NB4 (cell line): ENCODE measurements around the gene MRE11.
A peak's percentile ranks its signal among the peaks of the same experiment; 100 is the strongest.

Source experiments
- DNase-seq: peaks from one replicate; pipeline ENCODE4 v3.0.0; 2010; ENCODE audit warnings: low read depth
- H3K4me3 ChIP-seq: one replicate; pipeline ENCODE4 v1.5.1; 2011; ENCODE audit warnings: mild to moderate bottlenecking, low read depth, low read length, moderate library complexity
- MYC ChIP-seq: IDR thresholded peaks from 2 replicates; pipeline ENCODE4 v1.6.1; 2011; ENCODE audit warnings: low read depth, low read length
- POLR2A ChIP-seq: IDR thresholded peaks from 2 replicates; pipeline ENCODE4 v1.6.1; 2011; ENCODE audit warnings: mild to moderate bottlenecking; ENCODE audit not compliant: insufficient read length; ENCODE audit errors: extremely low read depth
- TF ChIP-seq, protein P1 (sequence below): IDR thresholded peaks from one replicate; pipeline ENCODE4 v1.5.1; 2012; ENCODE audit warnings: low read depth, low read length
- TF ChIP-seq, protein P2 (sequence below): IDR thresholded peaks from 2 replicates; pipeline ENCODE4 v1.6.1; 2011; ENCODE audit warnings: low read depth, low read length

MRE11 gene

DNA sequence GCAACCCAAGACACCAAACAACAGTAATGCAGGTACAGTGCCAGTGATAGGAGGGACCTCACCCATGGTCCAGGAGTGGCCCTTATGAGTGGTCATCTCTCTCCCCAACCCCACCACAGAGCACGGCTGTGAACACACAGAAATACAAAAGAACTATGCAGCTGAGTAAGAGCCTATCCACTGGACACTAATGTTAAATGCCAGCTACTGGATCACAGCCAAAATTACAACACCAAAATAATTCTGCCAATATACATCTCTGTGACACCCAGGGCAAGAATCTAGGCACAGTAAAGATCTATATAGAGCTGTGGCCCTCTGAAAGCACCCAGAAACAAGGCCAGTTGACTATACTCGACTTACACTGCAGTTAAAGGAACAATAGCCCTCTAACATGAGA lies 69.6 kb downstream of the MRE11 start:
- TF ChIP-seq MYC (no peak), POLR2A (no peak)
- TF ChIP-seq, protein P1, sequence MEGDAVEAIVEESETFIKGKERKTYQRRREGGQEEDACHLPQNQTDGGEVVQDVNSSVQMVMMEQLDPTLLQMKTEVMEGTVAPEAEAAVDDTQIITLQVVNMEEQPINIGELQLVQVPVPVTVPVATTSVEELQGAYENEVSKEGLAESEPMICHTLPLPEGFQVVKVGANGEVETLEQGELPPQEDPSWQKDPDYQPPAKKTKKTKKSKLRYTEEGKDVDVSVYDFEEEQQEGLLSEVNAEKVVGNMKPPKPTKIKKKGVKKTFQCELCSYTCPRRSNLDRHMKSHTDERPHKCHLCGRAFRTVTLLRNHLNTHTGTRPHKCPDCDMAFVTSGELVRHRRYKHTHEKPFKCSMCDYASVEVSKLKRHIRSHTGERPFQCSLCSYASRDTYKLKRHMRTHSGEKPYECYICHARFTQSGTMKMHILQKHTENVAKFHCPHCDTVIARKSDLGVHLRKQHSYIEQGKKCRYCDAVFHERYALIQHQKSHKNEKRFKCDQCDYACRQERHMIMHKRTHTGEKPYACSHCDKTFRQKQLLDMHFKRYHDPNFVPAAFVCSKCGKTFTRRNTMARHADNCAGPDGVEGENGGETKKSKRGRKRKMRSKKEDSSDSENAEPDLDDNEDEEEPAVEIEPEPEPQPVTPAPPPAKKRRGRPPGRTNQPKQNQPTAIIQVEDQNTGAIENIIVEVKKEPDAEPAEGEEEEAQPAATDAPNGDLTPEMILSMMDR, result no peak
- TF ChIP-seq, protein P2, sequence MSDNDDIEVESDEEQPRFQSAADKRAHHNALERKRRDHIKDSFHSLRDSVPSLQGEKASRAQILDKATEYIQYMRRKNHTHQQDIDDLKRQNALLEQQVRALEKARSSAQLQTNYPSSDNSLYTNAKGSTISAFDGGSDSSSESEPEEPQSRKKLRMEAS, result no peak
- no peak overlapping the region for H3K4me3 ChIP-seq
- no peak for DNase-seq

DNA sequence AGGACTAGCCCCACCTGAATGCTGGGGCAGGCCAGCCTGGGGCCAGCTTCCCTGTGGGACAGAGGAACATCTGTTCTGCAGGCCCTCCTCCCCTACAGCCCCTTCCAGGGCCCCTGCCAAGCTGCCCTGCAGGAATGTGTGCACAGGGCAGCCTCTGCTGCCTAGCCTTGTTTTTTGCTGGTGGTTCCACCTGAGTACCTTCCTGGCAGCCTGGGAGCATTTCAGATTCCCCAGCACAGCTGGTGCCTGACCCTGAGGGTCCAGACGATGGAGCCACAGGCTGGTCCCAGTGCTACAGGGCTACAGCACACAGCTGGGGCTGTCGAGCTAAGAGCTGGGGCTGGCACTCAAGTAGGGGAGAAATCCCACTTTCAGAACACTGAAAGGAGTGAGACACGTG lies 70.1 kb downstream of the MRE11 start:
- DNase-seq, result no peak
- TF ChIP-seq, protein P2, result no peak
- no peak for TF ChIP-seq MYC
- no peak for TF ChIP-seq POLR2A
- TF ChIP-seq, protein P1, result no peak

DNA sequence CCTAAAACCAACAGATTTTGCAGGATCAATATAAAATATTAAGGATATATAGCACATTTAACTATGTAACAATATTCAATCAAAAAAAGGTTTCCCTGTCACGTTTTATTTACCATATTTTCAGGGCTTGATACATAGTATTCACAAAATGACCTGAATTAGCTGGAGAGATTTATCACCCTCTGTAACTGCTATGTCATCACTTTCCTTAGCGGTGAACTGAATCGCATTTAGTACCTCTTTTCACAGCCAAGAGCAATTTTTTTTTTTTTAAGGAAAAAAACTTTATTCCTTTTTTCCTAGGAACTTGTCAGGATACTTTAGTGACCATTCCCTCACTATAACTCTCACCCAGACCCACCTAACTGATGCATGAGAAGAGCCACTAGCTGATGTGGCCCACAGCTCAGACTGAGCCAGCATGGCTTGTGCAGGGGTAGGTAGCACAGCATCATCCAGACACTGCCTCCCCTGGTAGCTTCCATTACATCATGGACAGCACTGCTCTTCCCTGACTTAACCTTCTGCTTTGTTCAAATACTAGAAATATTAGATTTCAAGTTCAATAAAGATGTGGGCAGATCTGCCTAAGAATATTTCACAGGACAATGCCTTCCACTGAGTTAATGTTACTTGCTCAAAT lies 75.4 kb downstream of the MRE11 start:
- TF ChIP-seq POLR2A, result no peak
- TF ChIP-seq, protein P2, result no peak
- TF ChIP-seq, protein P1, result no peak
- no peak for TF ChIP-seq MYC
- H3K4me3 ChIP-seq, result no peak overlapping the region
- DNase-seq, result no peak

More for the DNA sequence above, 70.1 kb downstream of the MRE11 start:
- no peak overlapping the region for H3K4me3 ChIP-seq

DNA sequence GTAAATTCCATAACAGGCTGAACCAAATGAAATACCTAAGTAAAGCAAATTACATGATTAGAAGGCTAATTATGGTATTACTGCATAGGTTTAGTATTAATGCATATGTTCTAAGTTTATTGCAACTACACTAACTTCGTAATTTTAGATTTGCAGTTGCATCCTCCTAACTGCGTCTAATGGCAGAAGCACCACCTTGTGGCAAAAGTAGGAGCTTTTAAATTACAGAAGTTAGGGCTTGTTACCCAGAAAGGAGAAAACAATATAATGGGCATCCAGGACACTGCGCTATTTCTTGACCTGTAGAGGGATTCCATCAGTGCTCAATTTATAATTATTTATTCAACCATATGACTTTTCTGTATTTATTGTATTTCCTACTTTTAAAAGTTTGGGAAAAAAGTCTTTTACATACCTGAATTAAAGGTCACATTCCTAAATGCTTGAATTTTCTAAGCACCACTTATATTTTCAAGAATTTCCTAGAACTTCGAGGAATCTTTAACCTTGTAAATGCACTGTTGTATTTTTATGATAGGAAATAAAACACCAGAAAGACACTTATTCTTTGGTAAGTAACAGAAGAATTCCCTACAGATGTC lies 76.2 kb downstream of the MRE11 start:
- TF ChIP-seq POLR2A (no peak), MYC (no peak)
- TF ChIP-seq, protein P2, result no peak
- TF ChIP-seq, protein P1, result peak; percentile 47
- DNase-seq, result peak; percentile 50
- no peak overlapping the region for H3K4me3 ChIP-seq

DNA sequence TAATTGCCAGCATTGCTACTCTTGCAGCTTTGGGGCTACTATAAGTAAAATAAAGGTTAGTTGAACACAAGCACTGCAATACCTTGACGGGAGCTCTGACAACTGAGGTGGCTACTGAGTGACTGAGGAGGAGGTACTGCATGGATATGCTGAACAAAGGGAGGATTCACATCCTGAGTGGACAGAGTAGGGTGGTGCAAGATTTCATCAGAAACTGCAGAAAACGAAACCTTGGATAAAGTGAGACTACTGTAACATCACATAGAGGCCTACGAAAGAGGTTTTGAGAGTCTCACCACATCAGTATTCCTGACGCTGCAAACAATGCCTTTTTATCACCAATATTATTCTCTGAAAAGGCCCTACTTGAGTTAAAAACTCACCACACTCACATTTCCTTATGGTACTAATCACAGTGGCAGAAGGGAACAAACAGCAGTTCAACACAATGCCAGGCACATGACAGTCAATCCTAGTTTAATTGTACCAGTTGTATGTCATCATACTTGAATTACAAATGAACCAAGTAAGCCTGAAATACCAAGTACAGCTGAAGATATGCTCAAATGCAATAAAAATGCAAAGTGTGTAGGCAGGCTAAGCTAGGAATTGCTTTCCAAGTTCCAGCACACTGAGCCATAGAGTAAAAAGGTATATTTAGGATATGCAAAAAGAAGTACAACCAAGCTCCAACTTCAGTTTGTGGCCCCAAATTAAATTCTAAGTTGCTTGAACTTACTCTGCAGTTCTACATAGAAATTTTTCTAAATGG lies 88.4 kb downstream of the MRE11 start:
- no peak for TF ChIP-seq POLR2A
- TF ChIP-seq, protein P2, result no peak
- TF ChIP-seq, protein P1, result no peak
- TF ChIP-seq MYC, result no peak
- no peak overlapping the region for H3K4me3 ChIP-seq
- DNase-seq, result no peak
